Jurkat, Clone E6-1 (cell line): ENCODE data around the gene NDUFS6.

Source experiments
- DNase-seq: peaks from one replicate; pipeline ENCODE4 v3.0.0-alpha.2; 2011; ENCODE audit warnings: low read depth, low spot score
- H3K4me3 ChIP-seq: 2 replicates; pipeline ENCODE4 v1.5.1; 2011; ENCODE audit warnings: mild to moderate bottlenecking, low read length, control low read depth, moderate library complexity

The NDUFS6 gene

DNA sequence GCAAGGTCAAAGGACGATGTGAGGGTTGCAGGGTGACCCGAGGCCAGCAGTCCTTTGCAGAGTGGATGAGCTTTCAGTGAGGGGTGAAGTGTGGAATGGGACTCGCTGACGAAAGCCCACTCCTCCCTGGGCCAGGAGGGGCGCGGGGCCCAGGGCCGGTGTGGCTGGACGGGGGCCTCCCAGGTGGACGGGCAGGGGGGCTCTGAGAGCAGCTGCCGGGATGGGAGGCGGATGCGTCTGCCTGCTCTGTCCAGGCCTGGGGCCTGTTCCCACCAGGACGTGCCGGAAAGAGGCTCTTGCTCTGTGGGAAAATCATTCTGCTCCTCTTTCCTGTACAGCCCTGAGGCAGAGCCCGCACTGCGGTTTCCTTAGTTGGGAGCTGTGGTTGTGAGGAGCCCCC, 57.2 kb downstream of the NDUFS6 start:
- no peak overlapping the region for H3K4me3 ChIP-seq
- DNase-seq = no peak

DNA sequence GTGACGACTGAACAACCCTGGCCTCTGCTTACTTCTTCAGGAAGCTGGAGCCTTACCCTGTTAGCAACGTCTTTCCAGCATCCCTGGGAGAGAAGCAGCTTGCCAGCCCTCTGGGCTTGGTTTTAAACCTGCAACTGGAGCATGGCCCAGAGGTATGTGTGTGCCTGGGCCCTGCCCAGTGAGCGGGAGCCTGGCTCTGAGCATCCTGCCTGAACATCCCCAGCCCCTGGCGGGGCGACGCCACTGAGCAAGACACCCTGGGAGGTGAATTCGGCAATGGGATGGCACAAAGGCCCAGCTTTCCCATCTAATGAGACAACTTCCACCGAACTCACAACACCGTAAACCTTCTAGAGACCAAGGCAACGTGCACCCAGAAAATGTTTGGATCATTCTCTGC, 57.9 kb downstream of the NDUFS6 start:
- no peak overlapping the region for H3K4me3 ChIP-seq
- DNase-seq = no peak

DNA sequence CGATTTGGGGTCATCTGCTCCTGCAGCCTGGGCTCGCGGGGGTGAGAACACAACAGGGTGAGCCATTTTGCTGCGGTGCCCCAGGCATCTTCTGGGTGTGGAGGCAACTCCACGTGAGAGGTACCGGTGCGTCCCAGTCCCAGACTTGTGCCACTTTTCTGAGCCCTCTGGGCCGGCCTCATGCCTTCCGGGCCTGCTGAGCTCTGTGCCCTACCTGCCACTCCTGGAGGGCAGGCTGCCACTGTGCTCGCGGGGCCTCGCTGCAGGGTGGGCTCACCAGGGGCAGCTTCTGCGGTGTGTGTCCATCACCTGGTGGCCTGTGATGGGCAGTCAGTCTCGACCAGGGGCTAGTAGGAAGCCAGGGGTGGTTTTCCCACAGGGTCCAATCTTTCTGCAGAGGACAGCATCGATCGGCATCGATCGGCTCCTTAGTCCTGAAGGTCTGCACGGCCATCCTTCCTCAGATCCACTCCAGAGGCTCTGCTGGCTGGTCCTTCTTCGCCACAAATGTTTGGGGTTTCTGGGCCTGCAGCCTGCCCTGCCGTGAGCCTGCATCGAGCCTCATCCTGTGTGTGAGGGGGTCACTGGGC, 58.9 kb downstream of the NDUFS6 start:
- no peak overlapping the region for H3K4me3 ChIP-seq
- DNase-seq = no peak

DNA sequence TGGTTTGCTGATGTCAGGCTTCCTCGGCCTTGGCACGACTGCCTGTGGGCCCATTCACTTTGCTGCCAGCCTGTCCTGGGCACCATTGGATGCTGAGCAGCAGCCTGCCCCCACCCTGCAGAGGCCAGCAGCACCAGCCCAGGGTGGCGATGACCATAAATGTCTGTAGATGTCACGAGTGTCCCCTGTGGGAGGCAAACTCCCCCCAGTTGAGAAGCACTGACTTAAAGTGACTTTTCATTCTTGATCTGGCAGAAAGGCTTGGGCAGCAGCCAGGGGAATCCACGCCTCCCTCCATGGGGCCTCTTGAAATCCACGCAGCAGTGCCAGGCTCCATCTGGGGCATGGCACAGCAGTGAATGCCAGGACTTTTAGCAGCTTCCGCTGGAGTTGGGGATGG, 59.7 kb downstream of the NDUFS6 start:
- DNase-seq = no peak
- H3K4me3 ChIP-seq = no peak overlapping the region

DNA sequence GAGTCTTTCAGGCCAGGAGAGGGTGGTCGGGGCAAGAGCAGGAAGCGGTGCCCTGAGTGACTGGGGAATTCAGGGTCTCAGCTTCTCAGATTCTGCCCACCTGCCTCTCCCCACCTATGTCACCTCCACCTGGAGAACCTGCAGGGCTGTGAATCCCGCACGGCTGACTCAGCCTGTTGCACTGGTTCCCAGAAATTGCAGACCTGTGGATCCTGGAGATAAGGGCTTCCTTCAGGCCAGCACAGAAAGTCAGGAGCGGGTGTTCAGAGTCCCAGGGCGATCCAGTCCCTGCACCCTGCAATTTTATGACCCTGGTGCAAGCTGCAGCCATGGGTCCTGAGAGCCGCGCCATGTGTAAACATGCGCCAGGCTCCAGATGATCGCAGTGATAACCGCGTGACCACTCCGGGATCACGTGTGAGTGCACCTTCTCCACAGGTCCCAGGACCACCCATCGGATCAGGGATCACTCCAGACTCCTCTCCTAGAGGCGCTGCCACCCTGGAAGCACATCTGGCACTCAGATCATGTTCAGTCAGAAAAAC, 63.8 kb downstream of the NDUFS6 start:
- DNase-seq = no peak
- H3K4me3 ChIP-seq = no peak overlapping the region

DNA sequence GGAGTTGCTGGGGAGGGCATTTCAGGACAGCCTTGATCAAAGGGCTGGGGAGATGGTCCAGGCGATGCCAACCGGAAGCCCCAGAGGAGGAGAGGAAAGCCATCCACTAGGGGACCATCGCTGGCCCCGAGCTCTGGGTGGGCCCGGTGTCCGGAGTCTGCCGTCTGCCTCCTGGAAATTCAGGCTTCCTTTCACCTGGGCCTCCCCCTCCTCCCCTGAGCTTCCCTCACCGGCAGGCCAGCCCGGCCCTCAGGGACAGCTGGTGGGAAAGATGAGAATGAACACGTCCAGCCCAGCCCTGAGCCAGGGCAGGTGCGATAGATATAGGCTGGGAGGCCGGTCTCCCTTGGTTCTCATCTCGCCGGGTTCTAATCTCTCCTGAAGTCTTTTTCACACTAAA, 64.3 kb downstream of the NDUFS6 start:
- no peak overlapping the region for H3K4me3 ChIP-seq
- DNase-seq = no peak
